NOMO-1 (cell line): ENCODE measurements around the gene RPS6KA2.
"Not testable (repeated sequence)": the region's sequence is repeated elsewhere in the genome, so short reads cannot be mapped to it uniquely, and the experiment has no call there.

Experiments used
- DNase-seq, 2 experiments: peaks; one replicate each; lab custom pipeline; 2025; ENCODE audit not compliant: unreplicated experiment in 2 of 2; lab: John Stamatoyannopoulos, UW

Gene RPS6KA2

DNA sequence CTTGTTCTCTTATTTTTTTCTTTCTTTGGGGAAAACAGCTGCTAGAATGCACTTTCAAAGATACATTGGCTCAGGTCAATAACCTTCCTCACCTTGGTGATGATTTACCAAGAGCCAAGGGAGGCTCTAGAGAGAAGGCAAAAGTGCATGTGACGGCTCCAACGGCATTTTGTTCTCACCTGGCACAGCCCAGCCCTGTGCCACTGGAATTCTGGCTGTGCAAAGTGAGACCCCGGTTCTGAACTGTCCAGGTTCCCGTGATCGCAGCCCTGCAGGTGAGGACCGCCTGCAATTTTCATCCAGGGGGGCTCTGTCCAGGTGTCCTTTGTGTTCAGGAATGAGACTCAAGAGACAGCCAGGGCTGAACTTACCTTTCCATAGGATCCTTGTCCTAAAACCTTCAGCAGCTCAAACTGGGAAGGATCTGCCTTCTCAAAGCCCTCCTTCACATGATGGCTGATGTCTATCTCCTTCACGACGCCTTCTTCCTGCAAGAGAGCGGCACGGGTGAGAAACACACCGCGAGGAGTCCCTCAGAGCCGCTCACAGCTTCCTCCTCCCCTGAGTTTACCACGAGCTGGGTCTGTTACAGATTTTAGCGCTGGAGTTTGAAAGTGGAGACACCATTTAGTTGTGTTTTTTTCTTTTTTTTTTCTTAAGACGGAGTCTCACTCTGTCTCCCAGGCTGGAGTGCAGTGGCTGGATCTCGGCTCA lies 88.6 kb downstream of the RPS6KA2 start:
- DNase-seq, result no peak

DNA sequence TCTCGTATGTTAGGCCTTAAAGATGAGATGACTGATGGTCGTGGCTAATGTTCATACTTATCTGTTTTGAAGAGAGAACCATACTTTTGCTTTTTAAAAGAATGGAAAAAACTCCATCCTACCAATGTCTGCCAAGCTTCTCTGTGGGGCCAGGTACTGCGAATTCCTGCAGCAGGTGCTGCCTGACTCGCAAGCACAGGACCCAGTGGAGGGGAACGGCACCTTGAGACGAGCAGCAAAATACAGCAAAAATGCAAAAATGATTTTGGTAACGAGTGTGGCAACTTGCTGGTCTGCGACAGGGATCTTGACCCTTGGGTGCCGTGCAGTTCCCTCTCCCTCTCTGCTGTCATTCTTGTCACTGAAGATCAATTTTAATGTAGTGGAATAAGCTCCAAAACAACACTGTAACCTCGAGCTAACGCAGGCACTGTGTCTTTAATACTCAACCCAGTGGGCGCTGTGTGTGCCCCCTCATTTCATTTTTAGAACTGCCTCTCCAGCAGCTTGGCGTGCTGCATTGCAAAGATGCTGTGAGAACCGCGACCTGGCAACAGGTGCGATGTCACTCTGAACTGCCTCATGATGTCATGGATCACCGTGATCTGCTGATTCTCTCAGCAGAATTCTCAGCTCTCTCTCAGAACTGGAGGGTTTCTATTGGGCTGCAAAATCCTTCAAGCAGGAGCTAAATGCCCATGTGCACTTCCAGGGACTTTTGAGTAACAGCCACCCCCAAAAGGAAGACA lies 92.2 kb downstream of the RPS6KA2 start:
- DNase-seq, result no peak

DNA sequence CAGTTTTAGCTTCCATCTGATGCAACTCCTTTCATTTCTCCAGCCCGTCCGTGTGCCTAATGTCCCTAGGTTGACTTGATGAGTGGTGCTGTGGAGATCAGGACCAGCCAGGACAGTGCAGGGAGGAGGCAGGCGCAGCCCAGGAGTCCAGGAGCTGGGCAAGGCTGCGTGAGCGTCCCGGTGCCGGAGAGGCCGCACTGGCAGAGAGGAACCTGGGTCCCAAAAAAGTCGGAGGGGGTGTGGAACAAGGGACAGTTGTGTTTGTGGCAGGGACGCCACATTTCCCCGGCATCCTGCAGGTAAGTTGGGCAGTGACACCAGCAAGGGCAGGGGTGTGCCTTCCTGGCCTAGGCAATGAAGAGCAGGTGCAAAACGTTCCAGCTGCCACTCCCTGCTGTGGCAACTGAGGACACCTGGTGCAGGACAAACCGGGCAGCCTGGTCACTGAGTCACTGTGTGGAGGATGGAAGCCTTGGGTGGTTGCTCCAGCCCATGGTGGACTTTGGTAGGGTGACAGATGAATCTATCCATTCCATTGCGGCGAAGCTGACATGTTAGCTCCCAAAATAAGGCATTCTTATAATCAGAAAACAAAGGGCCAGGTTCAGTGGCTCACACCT lies 93.7 kb downstream of the RPS6KA2 start:
- DNase-seq, result no peak

DNA sequence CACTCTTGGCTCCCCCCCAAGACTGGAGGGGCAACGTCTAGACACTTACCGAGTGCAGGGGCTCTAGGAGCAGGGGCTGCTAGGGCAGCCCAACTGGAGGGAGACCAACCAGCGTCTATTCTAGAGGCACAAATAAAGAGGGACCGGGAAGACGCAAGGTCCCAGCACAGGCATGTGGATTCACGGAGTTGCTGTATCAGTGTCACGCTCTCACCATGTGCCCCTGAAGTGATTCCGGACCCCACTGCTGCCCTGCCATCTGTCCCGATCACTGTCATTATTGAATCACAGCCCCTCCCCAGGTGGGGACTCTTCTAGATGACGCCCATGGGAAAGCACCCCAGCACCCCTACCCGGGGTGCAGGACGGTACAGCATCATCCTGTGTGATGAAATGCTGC lies 94.7 kb downstream of the RPS6KA2 start:
- DNase-seq, result no peak

DNA sequence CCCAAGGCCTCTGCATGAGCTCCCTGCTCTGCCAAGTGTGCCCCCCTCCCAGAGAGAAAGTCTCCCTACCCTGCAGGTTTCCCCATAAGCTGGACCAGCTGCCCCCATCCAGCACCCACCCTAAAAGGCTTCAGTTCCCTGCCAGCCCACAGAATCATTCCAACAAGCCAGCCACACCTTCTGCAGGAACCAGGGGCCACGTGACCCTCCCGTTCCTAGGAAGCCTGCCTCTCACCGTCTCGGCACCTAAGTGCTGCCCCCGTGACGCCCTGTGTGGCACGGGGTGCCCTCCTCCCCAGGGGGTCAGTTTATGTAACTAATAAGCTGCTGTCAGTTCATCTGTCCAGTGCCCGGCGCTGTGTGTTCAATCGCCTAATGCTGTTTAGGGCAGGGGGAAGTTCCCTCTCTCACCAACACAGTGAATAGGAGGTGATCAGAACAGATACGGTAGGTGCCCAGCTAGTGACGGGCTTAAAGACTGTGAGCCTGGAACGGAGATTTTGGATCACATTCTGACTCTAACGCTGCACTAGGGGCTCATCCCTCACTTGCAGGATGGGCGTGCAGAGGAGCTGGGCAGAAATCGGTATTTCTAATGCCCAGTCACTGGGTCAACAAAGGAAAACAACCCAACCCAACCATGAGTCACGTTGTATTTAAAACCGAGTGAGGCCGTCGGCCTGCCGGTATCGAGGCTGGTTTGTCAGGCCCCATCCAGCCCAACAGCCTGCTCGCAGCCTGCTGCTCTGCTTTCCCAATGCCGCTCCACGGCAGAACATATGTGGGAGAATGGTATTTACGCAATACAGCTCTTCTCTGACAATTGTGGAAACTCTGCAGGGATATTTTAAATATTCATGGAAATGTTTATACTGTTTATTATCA lies 96.6 kb downstream of the RPS6KA2 start:
- DNase-seq, result no peak

DNA sequence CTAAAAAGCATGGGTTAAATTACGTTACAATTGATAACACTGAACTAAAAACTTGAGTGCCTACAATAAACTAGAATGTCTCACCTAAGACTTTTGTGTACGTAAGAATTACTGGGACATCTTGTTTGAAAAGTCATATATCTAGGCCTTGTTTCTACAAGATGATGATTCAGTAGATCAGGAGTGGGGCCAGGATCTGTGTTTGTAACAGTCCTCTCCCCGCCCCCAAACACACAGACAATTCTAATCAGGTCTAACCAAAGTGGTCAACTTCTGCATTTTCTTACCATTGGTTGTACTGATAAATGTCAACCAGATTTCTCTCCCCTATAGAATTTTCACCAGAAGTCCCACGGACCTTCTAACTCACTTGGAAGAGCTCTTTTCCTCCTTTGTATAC lies 97.5 kb downstream of the RPS6KA2 start:
- DNase-seq, result no peak

DNA sequence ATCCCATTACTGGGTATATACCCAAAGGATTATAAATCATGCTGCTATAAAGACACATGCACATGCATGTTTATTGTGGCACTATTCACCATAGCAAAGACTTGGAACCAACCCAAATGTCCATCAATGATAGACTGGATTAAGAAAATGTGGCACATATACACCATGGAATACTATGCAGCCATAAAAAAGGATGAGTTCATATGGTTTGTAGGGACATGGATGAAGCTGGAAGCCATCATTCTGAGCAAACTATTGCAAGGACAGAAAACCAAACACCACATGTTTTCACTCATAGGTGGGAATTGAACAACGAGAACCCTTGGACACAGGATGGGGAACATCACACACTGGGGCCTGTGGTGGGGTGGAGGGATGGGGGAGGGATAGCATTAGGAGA lies 98.0 kb downstream of the RPS6KA2 start:
- not testable (repeated sequence) for DNase-seq

DNA sequence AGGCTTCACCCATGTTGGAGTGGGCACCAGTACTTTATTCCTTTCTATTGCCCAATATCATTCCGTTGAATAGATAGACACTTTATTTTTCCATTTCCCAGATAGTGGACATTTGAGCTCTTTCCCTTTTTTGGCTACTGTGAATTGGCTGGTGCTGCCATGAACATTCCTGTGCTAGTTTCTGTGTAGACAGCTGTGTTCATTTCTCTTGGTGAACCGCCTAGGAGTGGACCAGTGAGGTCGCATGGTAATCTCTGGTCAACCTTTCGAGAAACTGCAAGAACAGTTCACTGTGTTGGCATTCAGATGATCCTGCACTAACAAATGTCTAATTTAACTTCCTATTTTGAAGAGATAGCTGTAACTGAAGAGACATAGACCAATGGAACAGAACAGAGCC lies 99.2 kb downstream of the RPS6KA2 start:
- DNase-seq, result no peak

DNA sequence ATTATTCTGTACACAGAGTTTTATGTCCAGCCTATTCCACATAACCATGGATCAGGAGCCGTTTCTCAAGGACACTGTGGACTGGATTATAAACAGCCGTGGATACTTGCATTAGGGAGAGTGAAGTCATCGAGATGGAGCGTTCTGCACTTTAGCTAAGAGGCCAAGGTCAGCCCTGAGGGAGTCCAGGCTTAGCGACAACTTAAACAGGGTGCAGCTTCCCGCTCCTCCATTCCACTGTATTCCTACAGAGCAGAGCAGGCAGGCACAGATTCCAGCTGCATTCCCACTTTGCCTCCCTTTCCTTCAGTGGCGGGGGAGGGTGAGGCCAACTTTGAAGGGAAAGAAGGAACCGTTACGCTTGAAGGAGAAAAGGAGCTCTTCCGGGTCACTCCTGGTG lies 100.1 kb downstream of the RPS6KA2 start:
- DNase-seq, result no peak

DNA sequence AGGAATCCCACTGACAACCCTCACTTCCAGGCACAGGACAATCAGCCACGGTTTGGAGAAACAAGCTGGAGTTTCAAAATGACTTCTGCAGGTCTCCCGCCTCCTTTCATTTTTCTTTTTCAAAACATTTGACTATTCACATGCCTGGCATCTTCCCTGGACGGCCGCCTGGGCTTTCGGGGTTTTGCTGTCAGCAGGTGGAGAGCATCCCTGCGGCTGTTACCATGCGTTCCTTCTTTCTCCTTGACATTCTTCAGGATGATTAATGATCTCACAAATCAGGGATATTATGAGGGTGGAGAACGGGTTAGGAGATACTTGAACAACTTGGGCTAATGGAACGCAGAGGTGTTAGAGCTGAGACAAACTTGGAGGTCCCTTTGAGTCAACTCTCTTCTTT lies 101.5 kb downstream of the RPS6KA2 start:
- DNase-seq, result no peak

DNA sequence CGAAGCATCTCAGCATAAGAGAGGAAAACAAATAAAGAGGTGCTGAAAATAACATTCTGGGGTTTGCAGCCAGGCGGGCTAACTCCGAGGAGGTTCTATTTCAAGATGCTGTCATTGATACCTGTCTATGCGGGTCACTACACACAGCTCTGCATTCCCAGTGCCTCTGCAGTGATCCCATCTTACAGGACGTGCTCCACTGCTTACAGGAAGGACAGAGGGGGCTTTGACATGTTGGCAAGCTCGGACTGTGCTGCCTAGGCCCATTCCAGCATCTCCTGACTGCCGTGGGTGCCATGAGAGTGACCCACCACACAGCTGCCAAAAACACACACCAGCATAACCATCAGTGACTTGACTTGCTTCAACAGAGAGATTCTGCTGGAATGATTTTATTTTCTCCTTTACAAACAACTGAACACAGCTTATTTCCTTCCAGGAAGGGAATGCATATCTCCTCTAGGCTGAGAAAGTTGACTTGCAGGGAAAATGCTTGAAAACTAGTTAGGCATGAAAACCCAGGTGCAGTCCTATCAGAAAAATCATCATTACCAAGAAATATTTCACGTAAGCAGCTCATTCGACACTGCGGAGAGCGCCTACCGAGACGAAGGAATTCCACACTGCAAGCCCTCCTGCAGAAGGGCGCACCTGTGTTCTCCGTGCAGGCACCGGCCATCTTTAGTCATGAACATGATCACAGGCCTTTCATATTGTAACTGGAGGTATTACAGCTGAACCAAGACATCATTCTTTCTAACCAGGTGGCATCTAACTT lies 103.1 kb downstream of the RPS6KA2 start:
- no peak for DNase-seq

DNA sequence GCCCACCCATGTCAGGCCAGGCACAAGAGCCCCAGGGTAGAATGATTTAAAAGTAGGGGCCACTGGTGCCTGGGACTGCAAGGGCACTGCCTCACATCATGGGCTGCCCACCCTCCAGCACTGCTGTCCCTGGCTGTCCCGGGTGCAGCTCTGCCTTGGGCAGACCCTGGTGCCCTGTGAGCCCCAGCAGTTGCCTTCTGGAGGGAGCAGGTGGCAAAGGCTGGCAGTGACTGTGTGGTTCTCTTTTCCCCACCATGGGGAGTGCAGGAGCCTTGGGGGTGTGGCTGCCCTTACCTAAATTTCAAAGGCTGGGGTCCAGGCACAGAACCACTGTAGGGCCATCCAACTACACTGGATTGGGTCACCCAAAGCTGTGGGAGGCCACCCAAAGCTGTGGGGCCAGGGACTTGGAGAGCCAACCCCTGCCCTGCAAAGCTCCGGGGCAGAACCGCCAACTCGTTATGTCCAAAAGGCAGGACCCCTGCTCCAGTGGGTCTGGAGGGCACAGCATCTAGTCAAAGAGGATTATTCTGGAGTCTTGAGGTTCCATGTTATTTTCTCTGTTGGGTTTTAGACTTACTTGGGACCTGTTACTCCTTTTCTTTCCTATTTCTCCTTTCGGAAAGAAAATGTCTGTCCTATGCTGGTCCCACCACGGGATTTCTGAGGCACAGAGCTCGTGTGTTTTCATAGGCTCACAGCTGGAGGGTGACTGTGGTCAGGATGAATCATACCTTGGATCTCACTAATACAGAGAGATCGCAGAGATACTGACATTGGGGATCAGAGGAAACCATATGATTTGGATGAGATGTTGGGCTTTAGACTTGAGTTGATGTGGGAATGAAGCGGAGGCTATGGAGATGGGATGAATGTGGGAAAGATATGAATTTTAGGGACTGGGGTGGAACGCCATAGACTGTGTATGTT lies 105.9 kb downstream of the RPS6KA2 start:
- DNase-seq, result no peak

DNA sequence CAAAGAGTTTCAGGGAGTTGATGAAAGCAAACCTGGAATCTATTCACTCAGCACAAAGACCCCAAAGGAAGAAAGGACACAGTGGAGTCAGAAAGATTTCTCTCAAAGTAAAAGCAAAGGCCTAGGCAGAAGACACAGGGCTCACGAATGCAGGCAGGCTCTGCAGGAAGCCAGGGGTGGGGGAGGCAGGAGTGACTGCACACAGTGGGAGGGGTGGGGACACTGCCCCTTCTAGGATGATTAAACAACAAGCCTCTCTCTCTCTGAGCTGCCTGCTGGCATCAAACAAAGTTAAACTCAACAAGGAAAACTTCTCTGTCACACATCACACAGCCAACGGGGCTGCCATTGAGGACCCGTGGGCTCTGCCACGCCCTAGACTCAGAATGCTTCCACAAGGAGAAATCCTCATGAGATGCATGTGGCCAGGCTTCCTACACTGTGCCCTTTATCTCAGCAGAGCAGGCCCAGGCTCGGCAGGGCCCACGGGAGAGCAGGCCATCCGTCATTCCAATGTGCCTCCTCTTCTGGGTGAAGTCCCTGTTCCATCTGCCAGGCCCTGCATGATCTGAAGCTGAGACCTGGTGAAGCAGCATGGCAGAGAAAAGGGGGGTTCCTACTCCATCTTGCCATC lies 110.7 kb downstream of the RPS6KA2 start:
- no peak for DNase-seq

DNA sequence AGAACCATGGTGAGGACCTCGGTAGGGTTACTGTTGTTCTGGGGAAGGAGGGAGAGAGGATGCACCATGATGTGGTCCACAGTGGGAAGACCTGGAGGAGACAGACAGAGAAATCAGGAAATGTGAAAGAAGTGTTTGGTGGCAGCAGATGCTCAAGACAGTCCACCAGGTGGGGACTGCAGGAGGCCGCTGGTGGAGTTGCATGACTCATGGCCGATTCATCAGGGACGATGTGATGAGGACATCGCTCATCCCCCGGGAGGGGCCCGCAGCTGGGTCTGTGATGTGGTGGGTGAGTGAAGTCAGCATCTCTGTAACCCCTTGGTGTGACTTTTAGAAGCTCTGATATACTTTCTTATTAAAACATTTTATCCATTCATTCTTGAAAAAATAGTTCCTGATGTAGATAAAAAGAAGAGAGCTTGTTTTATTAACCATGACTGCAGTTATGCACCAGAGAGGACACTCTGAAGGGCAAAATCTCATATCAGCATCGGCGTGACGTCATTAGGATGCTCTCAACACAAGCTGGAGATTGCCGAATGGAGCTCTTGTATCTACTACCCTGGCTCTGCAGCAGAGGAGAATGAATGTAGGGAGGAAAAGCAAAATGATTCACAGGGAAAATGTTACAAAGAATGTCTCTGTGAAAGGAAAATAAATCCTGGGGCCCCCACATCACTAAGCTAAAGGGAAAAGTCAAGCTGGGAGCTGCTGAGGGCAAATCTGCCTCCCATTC lies 111.8 kb downstream of the RPS6KA2 start:
- DNase-seq, result peak in 1 of 2 experiments; percentile 23

DNA sequence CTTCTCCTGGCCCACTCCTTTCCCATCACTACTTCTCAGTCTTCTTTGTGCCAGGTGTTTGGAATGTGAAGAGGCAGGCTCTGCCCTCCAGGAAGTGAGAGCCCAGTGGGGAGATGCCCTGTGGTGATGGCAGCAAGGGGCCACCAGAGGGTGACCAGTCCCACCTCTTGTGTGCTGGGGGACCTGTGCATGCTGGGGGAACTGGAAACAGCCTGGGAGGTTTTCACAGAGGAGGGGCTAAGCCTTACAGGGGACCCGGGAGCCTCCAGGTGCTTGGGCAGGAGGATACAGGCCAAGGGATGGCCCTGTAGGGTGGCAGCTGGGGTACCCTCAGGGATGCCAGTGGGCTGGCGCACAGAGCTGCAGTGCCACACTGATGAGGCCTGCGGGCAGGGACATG lies 112.9 kb downstream of the RPS6KA2 start:
- no peak for DNase-seq

DNA sequence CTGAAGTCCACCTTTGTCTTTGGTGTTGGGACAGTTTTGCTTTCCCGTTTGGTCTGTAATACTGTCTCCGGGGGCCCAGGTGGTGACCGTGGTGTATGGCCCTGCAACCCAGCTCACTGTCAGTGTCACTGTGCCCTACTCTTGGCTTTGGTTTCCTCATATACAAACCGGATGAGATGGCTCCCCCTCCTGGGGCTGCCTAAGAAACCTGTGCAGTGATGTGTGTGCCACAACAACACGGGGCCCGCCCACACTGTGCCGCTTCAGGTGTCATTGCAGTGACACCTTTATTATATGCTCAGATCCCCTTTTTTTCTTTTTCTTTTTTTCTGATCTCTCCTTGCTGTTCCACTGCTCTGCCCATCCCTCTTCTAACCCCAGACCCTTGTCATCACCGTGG lies 114.5 kb downstream of the RPS6KA2 start:
- DNase-seq, result peak in 1 of 2 experiments; percentile 21

DNA sequence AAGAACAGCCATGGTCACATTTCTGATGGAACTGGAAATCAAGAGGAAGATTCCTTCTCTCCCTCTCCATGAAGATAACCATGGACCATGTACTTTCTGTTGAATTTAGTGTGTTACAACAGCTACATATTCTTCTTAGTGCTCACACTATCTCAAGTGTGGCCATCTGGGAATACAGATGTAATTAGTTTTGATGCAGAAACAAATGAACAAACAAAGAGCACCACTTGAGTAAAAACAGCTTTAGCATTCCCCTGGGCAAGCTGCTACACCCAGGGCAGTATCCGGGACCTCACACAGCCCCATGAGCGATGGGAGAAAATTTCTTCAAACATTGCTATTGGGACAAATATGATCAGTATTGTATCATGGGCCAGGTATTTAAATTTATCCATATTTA lies 115.7 kb downstream of the RPS6KA2 start:
- DNase-seq, result no peak

DNA sequence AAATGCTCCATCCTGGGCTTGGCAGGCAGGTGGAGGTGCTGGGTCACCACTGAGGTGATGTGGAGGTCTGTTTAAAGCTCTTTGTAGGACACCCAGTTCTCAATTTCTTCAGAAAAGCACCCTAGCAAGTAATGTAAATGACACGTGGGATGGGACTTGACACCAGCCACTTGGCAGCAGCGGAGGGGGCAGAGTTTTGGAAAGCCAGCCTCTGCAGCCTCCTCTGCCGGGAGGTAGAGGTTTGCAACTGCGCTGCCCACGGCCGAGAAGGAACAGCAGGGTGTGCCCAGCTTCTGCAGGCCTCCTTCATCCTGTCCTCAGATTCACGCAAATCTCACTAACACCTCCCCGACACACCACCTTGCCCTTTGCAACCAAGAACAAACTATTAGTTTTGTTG lies 117.9 kb downstream of the RPS6KA2 start:
- DNase-seq, result no peak
